Fibroblast of pulmonary artery (primary cell): Measurements from ENCODE around the gene SNTG2.
A peak's percentile ranks its signal among the peaks of the same experiment; 100 is the strongest.

Experiments used
- DNase-seq: peaks from one replicate; pipeline ENCODE4 v3.0.0-alpha.2; 2010; ENCODE audit warnings: low read depth
- H3K4me3 ChIP-seq: replicated peaks from 2 replicates; pipeline ENCODE4 v1.5.1; 2011; ENCODE audit warnings: low read depth, mild to moderate bottlenecking, control low read depth, low read length, moderate library complexity
- TF ChIP-seq, protein P1 (sequence below): IDR thresholded peaks from 2 replicates; pipeline ENCODE4 v1.5.1; 2011; ENCODE audit warnings: mild to moderate bottlenecking, control low read depth, low read length, inconsistent platforms; ENCODE audit errors: missing control alignments

SNTG2 gene

GRCh38 chr2:974502-974901, 23.9 kb downstream of the SNTG2 start:
- DNase-seq: peak; percentile 29
- TF ChIP-seq, protein P1, sequence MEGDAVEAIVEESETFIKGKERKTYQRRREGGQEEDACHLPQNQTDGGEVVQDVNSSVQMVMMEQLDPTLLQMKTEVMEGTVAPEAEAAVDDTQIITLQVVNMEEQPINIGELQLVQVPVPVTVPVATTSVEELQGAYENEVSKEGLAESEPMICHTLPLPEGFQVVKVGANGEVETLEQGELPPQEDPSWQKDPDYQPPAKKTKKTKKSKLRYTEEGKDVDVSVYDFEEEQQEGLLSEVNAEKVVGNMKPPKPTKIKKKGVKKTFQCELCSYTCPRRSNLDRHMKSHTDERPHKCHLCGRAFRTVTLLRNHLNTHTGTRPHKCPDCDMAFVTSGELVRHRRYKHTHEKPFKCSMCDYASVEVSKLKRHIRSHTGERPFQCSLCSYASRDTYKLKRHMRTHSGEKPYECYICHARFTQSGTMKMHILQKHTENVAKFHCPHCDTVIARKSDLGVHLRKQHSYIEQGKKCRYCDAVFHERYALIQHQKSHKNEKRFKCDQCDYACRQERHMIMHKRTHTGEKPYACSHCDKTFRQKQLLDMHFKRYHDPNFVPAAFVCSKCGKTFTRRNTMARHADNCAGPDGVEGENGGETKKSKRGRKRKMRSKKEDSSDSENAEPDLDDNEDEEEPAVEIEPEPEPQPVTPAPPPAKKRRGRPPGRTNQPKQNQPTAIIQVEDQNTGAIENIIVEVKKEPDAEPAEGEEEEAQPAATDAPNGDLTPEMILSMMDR: no peak

GRCh38 chr2:975095-975494, 24.4 kb downstream of the SNTG2 start:
- no peak overlapping the region for H3K4me3 ChIP-seq
- DNase-seq: no peak
- TF ChIP-seq, protein P1: no peak

More at GRCh38 chr2:974502-974901, 23.9 kb downstream of the SNTG2 start:
- no peak overlapping the region for H3K4me3 ChIP-seq

- TF ChIP-seq, protein P1: no peak
- no peak overlapping the region for H3K4me3 ChIP-seq
- no peak for DNase-seq
Observed at GRCh38 chr2:979069-979928, 28.6 kb downstream of the SNTG2 start.

DNA sequence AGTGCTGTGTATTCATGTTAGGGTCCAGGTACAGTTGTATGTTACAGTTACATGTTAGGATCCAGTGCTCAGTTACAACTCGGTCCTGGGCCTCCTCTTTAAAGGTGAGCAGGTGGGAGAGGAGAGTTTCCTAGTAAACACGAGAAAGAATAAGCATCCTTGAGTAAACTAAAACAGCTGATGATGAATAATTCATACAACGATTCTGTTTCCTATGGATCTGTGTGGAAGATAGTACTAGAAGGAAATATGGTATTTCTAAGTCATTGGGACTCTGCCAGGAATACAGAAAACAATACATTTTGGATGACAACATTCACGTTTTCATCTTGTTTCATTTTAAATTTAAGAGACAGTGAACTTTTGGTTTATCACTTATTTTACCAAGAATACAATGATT, 29.5 kb downstream of the SNTG2 start:
- no peak for DNase-seq
- H3K4me3 ChIP-seq: no peak overlapping the region
- TF ChIP-seq, protein P1: no peak

DNA sequence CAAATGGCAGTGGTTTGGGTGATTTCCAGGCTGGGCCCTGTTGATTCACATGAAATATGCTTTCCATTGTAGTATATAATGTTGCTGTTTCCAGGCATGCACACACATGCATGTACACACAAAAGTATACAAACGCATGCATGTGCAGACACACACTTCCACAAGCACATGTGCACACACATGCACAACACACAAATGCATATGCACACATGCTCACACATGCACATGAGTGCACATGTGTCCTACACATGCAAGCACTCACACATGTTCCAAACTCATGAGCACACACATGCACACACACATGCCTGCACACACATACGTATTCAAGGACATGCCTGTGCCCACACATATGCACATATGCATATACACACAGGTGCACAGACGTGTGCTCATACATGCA, 30.6 kb downstream of the SNTG2 start:
- no peak overlapping the region for H3K4me3 ChIP-seq
- DNase-seq: no peak
- TF ChIP-seq, protein P1: no peak

DNA sequence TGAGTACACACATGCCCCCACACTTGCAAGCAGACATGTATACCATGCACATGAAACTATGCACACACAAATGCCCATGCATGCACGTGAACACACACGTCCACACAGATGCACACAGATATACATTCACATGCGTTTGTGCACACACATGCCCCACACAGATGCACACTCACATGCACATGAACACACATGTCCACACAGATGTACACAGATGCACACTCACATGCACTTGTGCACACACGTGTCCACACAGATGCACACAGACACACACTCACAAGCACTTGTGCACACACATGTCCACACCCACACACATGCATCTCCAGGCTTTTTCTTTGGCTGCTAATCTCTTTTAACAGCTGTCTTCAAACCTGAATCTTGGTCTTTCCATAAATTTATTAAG, 31.1 kb downstream of the SNTG2 start:
- TF ChIP-seq, protein P1: no peak
- no peak for DNase-seq
- H3K4me3 ChIP-seq: no peak overlapping the region

DNA sequence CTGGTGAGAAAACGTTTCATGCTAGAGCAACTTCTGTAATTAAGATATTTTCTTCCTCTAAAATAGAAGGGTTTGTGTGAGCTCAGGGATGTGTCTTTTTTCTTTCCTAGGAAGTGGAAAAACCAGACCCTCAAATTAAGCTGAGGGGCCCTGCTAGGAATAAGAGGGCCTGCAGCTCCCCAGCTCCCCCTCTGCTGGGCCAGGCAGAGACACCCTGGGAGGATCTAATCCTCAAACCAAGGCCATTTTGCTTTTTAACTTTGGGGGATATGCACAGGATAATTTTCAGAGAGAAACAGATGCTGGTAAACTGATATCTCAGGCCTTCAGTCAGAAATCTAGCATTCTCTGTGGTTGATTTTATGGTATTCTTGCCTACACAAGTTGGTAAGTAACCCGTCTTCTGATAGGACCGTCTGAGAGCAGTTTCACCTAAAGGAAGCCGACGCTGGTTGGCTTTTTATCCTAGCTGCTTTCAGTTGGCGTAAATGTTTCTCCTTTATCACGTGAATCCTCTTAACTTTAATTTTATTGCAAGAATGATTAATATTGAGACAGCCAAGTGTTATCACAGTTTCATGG, 34.8 kb downstream of the SNTG2 start:
- H3K4me3 ChIP-seq: no peak overlapping the region
- no peak for DNase-seq
- TF ChIP-seq, protein P1: no peak
